Activated T-helper 1 cell treated with anti-CD3 and anti-CD28 coated beads, Interleukin-12 subunit alpha, Interleukin-12 subunit beta, Interleukin-2, Interleukin-4 antibody, amounts not matched to agents 30 ng/mL and 10 ng/mL and 1 ng/mL, durations not matched to agents 14 hours and 24 hours and 36 hours (primary cell): ENCODE measurements around the gene TRIM73. TPM values are rescaled to one million over a fixed set of nuclear protein-coding genes. Genes with fewer than 3 reads are reported as not detected.
"Not testable (repeated sequence)": the region's sequence is repeated elsewhere in the genome, so short reads cannot be mapped to it uniquely, and the experiment has no call there.

Experiments
- DNase-seq: peaks from one replicate; pipeline ENCODE4 v3.0.0; 2021; ENCODE audit warnings: low spot score
- H3K27ac Mint-ChIP-seq: one replicate; pipeline ENCODE4 v1.8.0; 2021; ENCODE audit warnings: mild to moderate bottlenecking, mixed read lengths
- H3K27me3 Mint-ChIP-seq: one replicate; pipeline ENCODE4 v1.8.0; 2022; ENCODE audit warnings: mild to moderate bottlenecking, moderate library complexity, mixed read lengths; ENCODE audit not compliant: insufficient read depth
- H3K36me3 Mint-ChIP-seq: one replicate; pipeline ENCODE4 v1.8.0; 2021; ENCODE audit warnings: low read depth, mixed read lengths
- H3K4me1 Mint-ChIP-seq: one replicate; pipeline ENCODE4 v1.8.0; 2021; ENCODE audit warnings: low read depth, mixed read lengths
- H3K4me3 Mint-ChIP-seq: one replicate; pipeline ENCODE4 v1.8.0; 2021; ENCODE audit warnings: mild to moderate bottlenecking, moderate library complexity, mixed read lengths
- H3K9me3 Mint-ChIP-seq: one replicate; pipeline ENCODE4 v1.8.0; 2021; ENCODE audit warnings: mixed read lengths
- intact Hi-C: fragments of 100-400 bp; cut with micrococcal nuclease; formaldehyde crosslinking; loops from one replicate; pipeline ENCODE4 v1.15.1; 2024
- total RNA-seq: library from RNA; stranded (reverse); gene quantifications from 2 replicates; pipeline ENCODE4 v1.2.3, GENCODE V29; 2022

The TRIM73 gene
- total RNA-seq, 1 donor from 2014 or later = 6.6 TPM

DNA sequence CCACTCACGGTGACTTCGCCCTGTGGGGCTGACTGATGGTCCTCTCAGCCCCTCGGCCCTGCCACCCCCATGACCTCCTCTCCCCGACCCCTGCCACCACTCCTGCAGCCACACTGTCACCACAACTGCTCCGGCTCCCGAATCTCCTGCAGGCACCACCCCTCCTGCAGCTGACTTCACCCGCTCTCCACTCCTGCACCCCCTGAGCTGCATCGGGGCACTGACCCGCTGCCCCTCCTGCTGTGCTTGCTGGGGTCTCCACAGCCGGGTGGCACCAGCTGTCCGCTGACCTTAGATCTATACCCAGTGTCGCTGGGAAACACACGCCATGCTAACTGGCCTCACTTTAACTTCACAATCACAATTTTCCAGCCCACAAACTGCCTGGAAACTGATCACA, 24.7 kb downstream of the TRIM73 start:
- H3K4me1 Mint-ChIP-seq, H3K9me3 Mint-ChIP-seq, intact Hi-C loops, H3K4me3 Mint-ChIP-seq, H3K27me3 Mint-ChIP-seq, DNase-seq: not testable (repeated sequence)
- Mint-ChIP-seq H3K27ac (peak overlapping the region; percentile 29), H3K36me3 (peaks cover 16% of the 10 kb centered on the region)

DNA sequence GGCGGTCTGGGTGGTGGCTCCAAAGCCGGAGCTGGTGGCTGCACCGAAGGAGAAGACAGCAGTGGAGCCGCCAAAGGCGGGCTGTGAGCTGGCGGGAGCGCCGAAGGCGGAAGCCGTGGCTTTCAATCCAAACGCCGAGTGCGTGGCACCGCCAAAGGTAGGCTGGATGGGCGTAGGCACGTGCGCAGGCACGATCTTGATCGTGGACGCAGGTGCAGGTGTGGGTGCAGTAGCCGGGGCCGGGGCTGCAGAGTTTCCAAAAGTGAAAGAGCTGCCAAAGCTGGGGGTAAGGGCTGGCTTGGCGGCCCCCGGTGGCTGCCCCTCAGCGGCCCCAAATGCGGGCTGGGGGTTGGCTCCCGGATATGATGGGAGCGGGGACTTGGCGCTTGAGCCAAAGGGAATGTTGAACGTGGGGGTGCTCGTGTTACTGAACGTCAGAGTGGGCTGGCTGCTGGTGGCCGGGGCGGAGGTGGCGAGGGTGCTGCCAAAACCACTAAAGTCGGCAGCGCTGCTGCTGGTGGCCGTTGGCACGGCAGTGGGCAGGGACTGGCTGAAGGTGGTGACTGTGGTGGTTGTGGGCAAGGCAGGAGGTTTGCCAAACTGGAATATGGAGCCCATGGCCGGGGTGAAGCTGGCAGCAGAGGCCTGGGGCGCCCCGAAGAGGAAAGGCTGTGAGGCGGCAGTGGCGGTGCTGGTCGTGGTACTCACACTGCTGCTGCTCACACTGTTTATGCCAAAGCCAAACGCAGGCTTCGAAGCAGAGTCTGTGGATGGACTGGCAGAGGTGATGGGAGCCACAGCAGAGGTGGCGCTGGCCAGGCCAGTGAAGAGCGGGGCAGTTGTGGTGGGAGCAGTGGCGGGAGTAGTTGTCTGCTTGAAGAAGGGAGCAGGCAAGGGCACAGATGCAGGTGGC, 26.6 kb downstream of the TRIM73 start:
- DNase-seq, H3K4me1 Mint-ChIP-seq, H3K27ac Mint-ChIP-seq, H3K27me3 Mint-ChIP-seq, H3K9me3 Mint-ChIP-seq, H3K4me3 Mint-ChIP-seq, intact Hi-C loops: not testable (repeated sequence)
- peaks cover 16% of the 10 kb centered on the region for H3K36me3 Mint-ChIP-seq

DNA sequence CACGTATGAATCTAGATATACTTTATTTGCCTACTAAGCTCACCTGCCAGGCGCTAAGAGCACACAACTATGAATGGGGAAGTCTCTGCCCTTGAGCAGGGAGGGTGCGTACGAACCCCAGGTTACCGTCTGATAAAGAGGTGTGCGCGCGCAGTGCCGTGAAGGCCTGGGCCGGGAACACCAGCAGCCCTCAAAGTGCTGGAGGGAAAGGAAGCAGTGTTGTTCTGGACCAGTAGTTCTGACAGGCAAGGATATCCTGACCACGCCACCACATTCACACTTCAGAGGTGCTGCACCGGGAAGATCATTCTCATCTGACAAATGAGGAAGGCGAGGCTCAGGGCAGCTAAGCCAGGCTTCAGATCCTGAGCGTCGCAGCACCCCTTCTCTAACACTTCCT, 28.1 kb downstream of the TRIM73 start:
- intact Hi-C loops, H3K27me3 Mint-ChIP-seq, DNase-seq, H3K27ac Mint-ChIP-seq, H3K9me3 Mint-ChIP-seq, H3K4me3 Mint-ChIP-seq: not testable (repeated sequence)
- peaks cover 18% of the 10 kb centered on the region for H3K36me3 Mint-ChIP-seq
- peaks cover 14% of the 10 kb centered on the region for H3K4me1 Mint-ChIP-seq

GRCh38 chr7:75439000-75439399, 43.6 kb downstream of the TRIM73 start:
- H3K27me3 Mint-ChIP-seq, H3K9me3 Mint-ChIP-seq, H3K4me3 Mint-ChIP-seq, intact Hi-C loops, DNase-seq, H3K27ac Mint-ChIP-seq: not testable (repeated sequence)
- peaks cover 32% of the 10 kb centered on the region for H3K36me3 Mint-ChIP-seq
- peaks cover 13% of the 10 kb centered on the region for H3K4me1 Mint-ChIP-seq

- Mint-ChIP-seq H3K4me3 (peak overlapping the region; percentile 91), H3K36me3 (peaks cover 19% of the 10 kb centered on the region), H3K27ac (peak overlapping the region; percentile 88)
- intact Hi-C loops, H3K9me3 Mint-ChIP-seq, H3K27me3 Mint-ChIP-seq, DNase-seq, H3K4me1 Mint-ChIP-seq: not testable (repeated sequence)
Measured at GRCh38 chr7:75442101-75442464, 46.7 kb downstream of the TRIM73 start.

- H3K27me3 Mint-ChIP-seq, intact Hi-C loops, H3K9me3 Mint-ChIP-seq, H3K4me1 Mint-ChIP-seq: not testable (repeated sequence)
- Mint-ChIP-seq H3K27ac (peak overlapping the region; percentile 95), H3K36me3 (peaks cover 19% of the 10 kb centered on the region), H3K4me3 (peak overlapping the region; percentile 93)
- peak; percentile 24 for DNase-seq
Measured at GRCh38 chr7:75442465-75443111, 47.2 kb downstream of the TRIM73 start.

- H3K36me3 Mint-ChIP-seq, H3K4me3 Mint-ChIP-seq, intact Hi-C loops, H3K4me1 Mint-ChIP-seq, H3K9me3 Mint-ChIP-seq, H3K27me3 Mint-ChIP-seq, DNase-seq, H3K27ac Mint-ChIP-seq: not testable (repeated sequence)
Measured at GRCh38 chr7:75449946-75450345, 54.5 kb downstream of the TRIM73 start.

DNA sequence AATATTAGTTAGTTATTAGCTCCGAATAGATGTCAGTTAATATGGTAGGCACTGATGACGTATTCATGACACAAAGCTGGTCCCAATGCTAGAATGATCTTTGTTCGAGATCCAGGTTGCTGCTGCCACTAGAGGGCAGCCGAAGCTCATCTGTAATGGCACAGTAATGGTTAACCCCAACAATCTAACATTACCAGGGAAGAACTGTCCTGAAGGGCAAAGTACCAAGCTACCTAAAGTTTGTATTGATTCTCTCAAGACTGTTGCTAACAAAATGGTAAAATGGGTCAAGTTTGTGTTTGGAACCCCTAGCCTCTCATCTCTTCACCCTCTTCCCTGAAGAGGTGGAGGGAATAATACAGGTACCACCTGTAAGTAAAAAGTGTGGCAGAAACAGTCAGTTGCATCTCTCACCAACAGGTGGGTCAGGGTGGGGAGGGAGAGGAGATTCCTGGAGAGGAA, 57.1 kb downstream of the TRIM73 start:
- H3K4me3 Mint-ChIP-seq, H3K27ac Mint-ChIP-seq, intact Hi-C loops, DNase-seq, H3K27me3 Mint-ChIP-seq, H3K36me3 Mint-ChIP-seq, H3K9me3 Mint-ChIP-seq, H3K4me1 Mint-ChIP-seq: not testable (repeated sequence)

Other genes with a start within 250 kb of the TRIM73 start
- gene POM121C, start 90.7 kb downstream of the TRIM73 start, total RNA-seq = 76.9 and 82.7 TPM in 2 replicates
- not detected in 2 replicates for gene SPDYE5, start 96.7 kb downstream of the TRIM73 start, total RNA-seq